Measurements from ENCODE around the gene TNF.

Gene TNF

GRCh38 chr6:31575335-31575901 lies at the start of gene TNF:
Gene TNF, plus strand, starts transcription at chr6:31575565. Its CDS starts 177 bp downstream, at chr6:31575742.
- H3K4me3 ChIP-seq (ENCODE audit: low read depth, low read length), result no peak within 1 kb of the TSS

GRCh38 chr6:31525932-31526591 lies 49.3 kb upstream of the TNF start:
- H3K4me3 ChIP-seq (ENCODE audit: low read depth, low read length), result no peak overlapping the region

- H3K4me3 ChIP-seq (ENCODE audit: low read depth, low read length), result no peak overlapping the region
Measured at GRCh38 chr6:31528307-31528777, 47.0 kb upstream of the TNF start.

DNA sequence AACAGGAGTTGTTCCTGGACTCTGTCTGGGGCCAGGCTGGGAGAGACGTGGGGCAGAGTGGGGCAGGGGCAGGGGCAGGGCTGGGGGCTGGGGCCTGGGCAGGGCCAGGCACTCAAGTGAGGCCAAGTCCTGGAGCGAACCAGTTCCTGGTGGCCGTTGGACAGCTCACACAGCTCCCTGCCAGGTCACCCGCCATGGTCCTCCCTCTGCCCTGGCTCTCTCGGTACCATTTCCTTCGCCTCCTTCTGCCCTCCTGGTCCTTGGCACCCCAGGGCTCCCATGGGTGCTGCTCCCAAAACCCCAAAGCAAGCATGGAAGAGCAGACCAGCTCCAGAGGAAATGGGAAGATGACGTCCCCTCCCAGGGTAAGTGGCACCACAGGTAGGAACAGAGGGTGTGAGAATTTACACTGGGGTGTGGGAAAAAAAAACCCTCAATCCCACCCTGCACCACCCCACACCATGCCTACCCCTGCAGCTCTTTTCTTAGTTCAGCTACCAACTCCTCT lies 46.5 kb upstream of the TNF start, which contains the start of gene MCCD1:
Gene MCCD1, plus strand, starts transcription at position 142 of the 508 bp plus-strand sequence. Its CDS starts 53 bp downstream, at position 195.
- no peak within 1 kb of the TSS for H3K4me3 ChIP-seq (ENCODE audit: low read depth, low read length)

DNA sequence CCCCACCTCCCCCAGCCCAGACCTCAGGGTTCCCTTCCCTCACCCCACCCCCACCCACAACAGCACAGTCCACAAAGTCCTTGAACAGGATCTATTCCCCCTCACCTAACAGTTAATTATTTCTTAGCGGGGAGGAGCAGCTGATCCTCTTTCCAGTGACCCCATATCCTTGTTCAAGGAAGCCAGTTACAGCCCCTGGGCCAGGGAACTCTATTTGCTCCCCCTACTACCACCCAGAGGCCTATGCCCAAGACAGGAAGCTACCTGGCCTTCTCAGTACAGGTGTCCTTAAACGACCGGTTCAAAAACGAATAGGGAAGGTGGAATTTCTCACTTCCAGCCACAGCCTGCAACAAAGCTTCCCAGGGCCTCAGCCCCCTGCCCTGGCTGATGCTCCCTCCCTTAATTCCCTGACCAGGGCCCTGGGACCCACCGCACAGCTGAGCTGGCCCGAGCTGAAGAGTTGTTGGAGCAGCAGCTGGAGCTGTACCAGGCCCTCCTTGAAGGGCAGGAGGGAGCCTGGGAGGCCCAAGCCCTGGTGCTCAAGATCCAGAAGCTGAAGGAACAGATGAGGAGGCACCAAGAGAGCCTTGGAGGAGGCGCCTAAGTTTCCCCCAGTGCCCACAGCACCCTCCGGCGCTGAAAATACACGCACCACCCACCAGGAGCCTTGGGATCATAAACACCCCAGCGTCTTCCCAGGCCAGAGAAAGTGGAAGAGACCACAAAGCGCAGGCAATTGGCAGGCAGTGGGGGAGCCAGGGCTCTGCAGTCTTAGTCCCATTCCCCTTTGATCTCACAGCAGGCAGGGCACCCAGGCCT lies 45.8 kb upstream of the TNF start:
- H3K4me3 ChIP-seq (ENCODE audit: low read depth, low read length), result no peak overlapping the region

DNA sequence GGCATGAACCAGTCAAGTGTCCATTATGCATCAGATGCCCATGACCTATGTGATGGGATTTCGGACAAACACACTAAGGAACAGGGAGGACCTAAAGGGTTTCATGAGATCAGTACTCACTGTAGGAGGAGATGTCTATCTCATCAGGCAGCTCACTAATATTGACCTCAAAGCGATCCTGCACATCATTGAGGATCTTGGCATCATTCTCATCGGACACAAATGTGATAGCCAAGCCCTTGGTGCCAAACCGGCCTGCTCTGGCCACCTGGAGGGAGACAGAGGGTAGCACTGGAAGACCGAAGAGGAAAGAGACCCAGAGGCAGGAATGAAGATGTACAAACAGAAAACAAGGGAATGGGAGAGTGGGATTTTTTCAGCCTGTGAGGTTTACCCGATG lies 44.7 kb upstream of the TNF start:
- H3K4me3 ChIP-seq (ENCODE audit: low read depth, low read length), result no peak overlapping the region

DNA sequence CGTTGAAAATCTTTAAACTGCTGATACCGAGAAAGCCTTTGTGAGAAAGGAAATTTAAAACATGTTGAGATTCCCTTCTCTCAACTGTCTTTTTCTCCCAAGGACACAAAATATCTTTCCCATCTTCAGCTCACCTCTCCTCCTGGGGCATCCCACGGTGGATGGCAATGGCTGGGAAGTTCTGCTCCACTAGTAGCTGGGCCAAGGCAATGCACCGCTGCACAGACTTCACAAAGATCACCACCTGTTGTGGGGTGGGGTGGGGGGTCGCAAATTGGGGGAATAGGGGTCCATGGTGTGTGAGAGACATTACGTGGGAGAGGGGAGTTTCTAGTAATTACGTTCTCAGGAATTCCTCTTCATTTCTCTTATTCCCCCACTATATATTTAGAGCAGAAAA lies 44.2 kb upstream of the TNF start:
- no peak overlapping the region for H3K4me3 ChIP-seq (ENCODE audit: low read depth, low read length)

DNA sequence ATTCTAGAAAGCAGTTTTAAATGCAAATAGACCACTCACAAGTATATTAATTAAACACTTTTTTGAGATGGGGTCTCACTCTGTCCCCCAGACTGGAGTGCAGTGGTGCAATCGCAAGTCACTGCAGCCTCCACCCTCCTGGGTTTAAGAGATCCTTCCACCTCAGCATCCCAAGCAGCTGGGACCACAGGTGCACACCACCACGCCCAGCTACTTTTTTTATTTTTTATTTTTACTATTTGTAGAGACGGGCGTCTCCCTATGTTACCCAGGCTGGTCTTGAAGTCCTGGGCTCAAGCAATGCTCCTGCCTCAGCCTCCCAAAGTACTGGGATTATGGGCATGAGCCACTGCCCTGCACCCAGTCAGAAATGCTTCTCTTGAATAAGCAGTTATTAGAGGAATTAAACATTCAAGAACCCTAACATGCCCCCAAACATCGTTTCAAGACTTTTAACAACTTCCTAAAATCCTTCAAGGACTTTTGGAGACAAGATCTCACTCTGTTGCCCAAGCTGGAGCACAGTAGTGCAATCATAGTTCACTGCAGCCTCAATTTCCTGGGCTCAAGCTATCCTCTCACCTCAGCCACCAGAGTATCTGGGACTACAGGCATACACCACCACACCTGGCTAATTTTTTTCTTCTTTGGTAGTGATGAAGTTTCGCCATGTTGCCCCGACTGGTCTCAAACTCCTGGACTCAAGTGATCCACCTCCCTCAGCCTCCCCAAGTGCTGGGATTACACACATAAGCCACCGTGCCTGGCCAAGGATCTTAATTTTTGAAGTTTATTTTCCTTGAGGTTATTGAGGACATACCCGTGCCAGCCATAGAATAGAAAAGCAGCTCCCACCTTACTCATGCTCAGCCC lies 43.4 kb upstream of the TNF start:
- no peak overlapping the region for H3K4me3 ChIP-seq (ENCODE audit: low read depth, low read length)

DNA sequence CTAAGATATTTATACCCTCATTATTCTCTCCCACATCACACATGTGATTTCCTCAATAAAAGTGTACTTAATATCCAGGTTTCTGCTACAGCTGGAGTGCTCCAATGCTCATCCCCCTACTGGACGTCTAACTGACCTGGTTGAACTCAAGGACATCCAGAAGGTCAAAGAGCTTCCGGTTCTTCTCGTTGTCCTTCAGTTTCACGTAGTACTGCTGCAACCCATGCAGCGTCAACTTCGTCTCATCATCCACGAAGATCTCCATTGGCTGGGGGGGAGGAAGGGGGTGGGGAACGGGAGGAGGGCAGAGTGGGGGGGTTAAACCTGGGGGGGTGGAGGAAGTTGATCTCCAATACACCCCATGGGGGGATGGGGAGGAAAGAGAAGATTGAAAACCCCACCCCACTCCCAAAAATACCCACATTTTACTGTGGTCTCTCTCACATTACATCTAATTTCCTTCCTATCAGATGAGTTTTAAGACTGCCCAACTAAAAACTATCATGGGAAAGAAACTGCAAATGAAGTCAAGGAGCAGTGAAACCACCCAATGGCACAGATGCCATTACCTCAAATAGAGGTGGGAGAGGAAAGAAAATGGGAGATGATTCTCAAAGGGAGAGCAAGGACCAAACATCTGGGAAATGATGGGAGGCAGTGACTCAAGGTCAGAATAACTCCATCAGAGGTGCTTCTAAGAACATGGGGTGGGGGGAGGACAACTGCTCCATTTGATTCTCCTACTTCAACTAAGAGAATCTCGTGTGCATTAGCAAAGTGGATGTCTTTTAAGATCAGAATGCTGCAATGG lies 42.5 kb upstream of the TNF start:
- H3K4me3 ChIP-seq (ENCODE audit: low read depth, low read length), result no peak overlapping the region

DNA sequence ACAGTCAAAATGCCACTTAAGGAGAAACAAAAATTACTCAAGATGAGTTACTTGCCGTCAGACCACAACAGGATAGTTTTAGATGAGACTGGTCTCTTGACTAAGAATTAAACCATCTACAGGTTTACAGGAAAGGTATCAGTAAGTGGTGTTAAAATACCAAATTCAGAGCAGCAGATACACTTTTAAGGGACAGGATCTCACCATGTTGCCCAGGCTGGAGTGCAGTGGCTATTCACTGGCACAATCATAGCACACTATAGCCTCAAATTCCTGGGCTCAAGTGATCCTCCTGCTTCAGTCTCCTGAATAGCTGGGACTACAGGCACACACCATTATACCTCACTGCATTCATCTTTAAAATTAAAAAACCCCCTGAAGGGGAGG lies 41.9 kb upstream of the TNF start:
- H3K4me3 ChIP-seq (ENCODE audit: low read depth, low read length), result no peak overlapping the region

GRCh38 chr6:31534011-31534410 lies 41.4 kb upstream of the TNF start:
- H3K4me3 ChIP-seq (ENCODE audit: low read depth, low read length), result no peak overlapping the region

GRCh38 chr6:31534521-31535040 lies 40.8 kb upstream of the TNF start:
- H3K4me3 ChIP-seq (ENCODE audit: low read depth, low read length), result no peak overlapping the region

DNA sequence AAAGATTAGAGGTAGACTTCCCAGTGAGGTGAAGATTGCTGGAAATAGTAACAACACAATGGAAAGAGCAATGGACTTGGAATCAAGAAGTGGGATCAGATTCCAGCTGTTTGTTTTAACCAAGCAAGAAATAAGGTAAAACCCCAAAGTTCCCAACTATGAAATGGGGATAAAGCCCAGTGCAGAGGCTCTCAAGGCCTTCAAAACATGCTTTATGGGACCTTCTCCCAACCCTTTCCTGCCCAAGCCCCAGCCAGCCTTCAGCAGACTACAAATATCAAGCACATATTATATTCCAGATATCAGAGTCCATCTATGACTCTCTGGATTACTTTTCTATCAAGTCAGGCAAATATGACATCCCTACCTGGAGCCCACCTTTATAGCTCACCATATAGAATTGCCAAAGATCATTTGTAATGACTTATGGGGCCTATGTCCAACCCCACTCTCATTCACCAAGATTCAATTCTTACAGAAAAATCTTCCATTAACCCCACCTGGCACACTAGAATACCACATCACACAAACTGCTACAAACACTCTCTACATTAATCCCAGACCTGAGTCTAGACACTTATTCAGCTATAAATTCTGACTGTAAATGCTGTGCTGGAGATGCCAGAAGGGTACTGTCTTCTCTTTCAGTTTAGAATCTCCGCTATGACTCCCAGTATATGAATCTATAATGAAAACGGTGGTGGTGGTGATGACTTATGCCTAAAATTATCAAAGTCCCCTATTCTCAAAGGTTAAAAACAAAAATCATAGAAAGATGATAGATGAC lies 39.6 kb upstream of the TNF start:
- H3K4me3 ChIP-seq (ENCODE audit: low read depth, low read length), result no peak overlapping the region

DNA sequence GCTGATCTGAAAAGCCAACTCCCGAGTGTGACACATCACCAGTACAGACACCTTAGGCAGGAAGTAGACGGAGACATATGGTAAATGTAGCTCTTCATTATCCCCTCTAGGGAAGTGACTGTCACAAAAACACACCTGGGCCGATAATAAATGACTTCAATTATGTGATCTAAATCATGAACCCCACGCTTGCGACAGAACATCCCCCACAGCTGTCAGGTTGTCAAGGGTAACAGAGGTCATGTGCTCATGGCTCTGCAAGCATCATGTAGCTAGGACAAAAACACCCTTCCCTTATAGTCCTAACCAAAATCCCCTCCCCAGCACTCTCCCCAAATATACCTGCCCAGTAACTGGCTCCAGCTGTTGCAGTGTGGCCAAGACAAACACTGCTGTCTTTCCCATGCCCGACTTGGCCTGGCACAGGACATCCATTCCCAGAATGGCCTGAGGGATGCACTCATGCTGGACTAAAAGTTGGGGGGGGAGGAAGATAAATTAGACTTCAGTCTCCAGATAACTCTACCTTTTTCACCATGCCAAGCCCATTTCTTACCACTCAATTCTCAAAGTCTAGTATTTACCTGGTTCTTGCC lies 36.5 kb upstream of the TNF start:
- H3K4me3 ChIP-seq (ENCODE audit: low read depth, low read length), result no peak overlapping the region

DNA sequence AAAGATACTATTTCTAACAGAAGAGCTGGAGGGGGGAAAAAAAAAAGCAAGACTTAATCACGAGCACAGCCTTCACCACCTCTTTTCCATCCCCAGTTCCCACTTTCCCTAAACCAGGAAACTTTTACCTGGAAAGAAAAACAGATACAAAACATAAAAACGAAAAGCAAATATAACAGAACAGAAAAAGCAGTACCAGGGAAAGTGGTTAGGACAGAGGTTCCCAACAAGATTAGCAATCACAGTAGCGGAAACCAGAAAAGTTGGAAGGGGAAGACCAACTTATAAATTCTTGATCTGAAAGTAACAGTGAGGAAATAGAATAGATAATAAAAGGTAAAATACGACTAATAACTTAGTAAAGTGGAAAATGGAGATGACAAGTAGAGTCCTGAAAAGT lies 34.7 kb upstream of the TNF start:
- peak overlapping the region; percentile 79 for H3K4me3 ChIP-seq (ENCODE audit: low read depth, low read length)

- peak overlapping the region; percentile 79 for H3K4me3 ChIP-seq (ENCODE audit: low read depth, low read length)
Measured at GRCh38 chr6:31541059-31541657, 34.2 kb upstream of the TNF start.

GRCh38 chr6:31541658-31542521 lies 33.5 kb upstream of the TNF start, which contains the start of gene DDX39B:
Gene DDX39B, minus strand, starts transcription at chr6:31542003. Its CDS starts 1,471 bp downstream, at chr6:31540532.
- H3K4me3 ChIP-seq (ENCODE audit: low read depth, low read length), result peak within 1 kb of the TSS; percentile 79
